ENCODE measurements around the gene PON1.

DNA sequence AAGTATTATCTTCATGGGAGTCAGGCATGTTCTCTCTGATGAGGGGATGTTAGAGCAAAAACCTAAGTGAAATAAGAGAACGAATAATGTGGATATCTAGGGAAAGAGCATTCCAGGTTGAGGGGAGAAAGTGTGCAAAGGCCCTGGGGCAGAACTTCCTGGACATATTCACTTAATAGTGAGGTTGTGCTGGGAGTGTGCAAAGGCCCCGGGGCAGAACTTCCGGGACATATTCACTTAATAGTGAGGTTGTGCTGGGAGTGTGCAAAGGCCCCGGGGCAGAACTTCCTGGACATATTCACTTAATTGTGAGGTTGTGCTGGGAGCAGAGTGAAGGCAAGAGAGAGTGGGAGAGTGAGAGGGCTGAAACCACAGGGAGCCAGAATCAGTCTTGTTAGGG, 11.8 kb downstream of the PON1 start:
- TF ChIP-seq, protein P1, sequence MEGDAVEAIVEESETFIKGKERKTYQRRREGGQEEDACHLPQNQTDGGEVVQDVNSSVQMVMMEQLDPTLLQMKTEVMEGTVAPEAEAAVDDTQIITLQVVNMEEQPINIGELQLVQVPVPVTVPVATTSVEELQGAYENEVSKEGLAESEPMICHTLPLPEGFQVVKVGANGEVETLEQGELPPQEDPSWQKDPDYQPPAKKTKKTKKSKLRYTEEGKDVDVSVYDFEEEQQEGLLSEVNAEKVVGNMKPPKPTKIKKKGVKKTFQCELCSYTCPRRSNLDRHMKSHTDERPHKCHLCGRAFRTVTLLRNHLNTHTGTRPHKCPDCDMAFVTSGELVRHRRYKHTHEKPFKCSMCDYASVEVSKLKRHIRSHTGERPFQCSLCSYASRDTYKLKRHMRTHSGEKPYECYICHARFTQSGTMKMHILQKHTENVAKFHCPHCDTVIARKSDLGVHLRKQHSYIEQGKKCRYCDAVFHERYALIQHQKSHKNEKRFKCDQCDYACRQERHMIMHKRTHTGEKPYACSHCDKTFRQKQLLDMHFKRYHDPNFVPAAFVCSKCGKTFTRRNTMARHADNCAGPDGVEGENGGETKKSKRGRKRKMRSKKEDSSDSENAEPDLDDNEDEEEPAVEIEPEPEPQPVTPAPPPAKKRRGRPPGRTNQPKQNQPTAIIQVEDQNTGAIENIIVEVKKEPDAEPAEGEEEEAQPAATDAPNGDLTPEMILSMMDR (IDR thresholded peaks at IDR 0.05): no peak
- TF ChIP-seq POLR2A (IDR thresholded peaks at IDR 0.05): no peak

All from lower leg skin (tissue), 3 donors.